WI38 (cell line): ENCODE data around the gene PCDH1.

ENCODE experiments used
- H3K4me3 ChIP-seq: 2 replicates; pipeline ENCODE4 v1.5.1; 2011; ENCODE audit warnings: low read depth, mild to moderate bottlenecking, control low read depth, low read length
- CTCF ChIP-seq: IDR thresholded peaks from 2 replicates; pipeline ENCODE4 v1.5.1; 2012; ENCODE audit warnings: low read depth, mild to moderate bottlenecking, control low read depth, low read length

The PCDH1 gene

GRCh38 chr5:141858079-141858765, 20.0 kb downstream of the PCDH1 start:
- H3K4me3 ChIP-seq: no peak overlapping the region
- no peak for TF ChIP-seq CTCF

DNA sequence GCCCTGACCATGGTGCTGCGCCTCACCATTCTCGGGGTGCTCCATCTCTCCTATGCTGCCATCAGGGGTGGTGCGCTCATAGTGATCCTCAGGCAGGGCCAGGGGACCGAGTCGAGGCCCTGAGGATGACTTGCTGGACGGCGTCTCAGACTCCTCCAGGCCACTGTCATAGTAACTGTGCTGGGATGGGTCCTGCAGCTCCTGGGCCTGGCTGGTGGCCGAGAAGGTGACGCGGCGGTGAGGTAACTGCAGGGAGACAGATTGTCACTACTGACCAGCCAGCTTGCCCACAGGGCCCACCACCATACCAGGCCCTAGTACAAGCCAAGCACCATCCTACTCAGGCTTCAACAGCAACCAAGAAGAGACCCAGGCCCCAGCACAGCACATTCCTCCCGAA, 21.0 kb downstream of the PCDH1 start:
- TF ChIP-seq CTCF: no peak

GRCh38 chr5:141856037-141856790, 22.0 kb downstream of the PCDH1 start:
- H3K4me3 ChIP-seq: no peak overlapping the region
- TF ChIP-seq CTCF: no peak

More for the DNA sequence above, 21.0 kb downstream of the PCDH1 start:
- H3K4me3 ChIP-seq: no peak overlapping the region

GRCh38 chr5:141855265-141856036, 22.8 kb downstream of the PCDH1 start:
- H3K4me3 ChIP-seq: no peak overlapping the region
- no peak for TF ChIP-seq CTCF

DNA sequence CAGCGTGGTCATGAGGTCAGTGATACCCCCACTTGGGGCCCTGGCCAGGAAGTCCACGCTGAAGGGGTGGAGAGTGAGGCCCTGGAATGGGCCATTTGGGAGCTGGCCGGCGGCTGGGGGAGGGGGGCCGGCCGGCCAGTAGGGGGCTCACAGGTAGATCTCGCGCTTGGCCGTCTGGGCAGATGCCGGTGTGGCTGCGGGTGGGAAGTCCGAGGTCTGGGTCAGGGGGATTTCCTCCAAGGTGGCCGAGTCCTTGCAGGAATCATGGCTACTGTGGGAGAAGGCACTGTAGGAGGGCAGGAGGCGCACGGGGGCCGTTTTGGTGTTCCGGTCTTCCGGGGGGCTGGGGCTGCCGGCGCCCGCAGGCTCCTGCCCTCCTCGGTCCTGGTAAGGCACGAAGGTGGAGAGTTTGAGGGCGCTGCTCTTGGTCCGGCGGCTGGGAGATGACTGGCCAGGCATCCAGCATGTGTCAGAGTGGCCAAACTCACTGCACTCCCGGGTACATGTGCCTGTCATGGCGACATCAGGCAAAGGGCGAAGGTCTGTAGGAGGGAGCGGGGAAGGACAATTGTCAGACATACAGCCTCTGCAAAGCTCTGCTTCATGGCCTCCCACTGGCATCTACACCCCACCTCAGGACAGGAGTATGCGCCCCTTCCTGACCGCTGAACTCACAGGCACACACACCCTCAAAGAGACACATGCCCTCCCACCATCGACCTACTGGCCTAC, 24.1 kb downstream of the PCDH1 start:
- TF ChIP-seq CTCF: no peak
- no peak overlapping the region for H3K4me3 ChIP-seq

- H3K4me3 ChIP-seq: no peak overlapping the region
These were observed 25.8 kb downstream of the PCDH1 start for GRCh38 chr5:141852448-141852847.

More at GRCh38 chr5:141852448-141852847, 25.8 kb downstream of the PCDH1 start:
- no peak for TF ChIP-seq CTCF
